ENCODE data around the gene PPP2R5C.

Gene PPP2R5C

GRCh38 chr14:101889898-101890297 lies 128.4 kb downstream of the PPP2R5C start:
- Histone ChIP-seq H3K4me3 (ENCODE audit: extremely low read depth, insufficient read depth, low read length, poor library complexity, severe bottlenecking) (no peak overlapping the region), H3K36me3 (ENCODE audit: control insufficient read depth, insufficient read depth, low read length) (peaks cover 86% of the 10 kb centered on the region), H3K9me3 (ENCODE audit: control insufficient read depth, low read length) (no peaks in the 10 kb centered on the region), H3K27ac (ENCODE audit: low read depth, low read length, severe bottlenecking) (no peak overlapping the region), H3K4me1 (ENCODE audit: control insufficient read depth, insufficient read depth, low read length, poor library complexity, severe bottlenecking) (no peaks in the 10 kb centered on the region)
- 85 to 88% methylated on average over 7 of the region's 7 CpGs for WGBS, 2 experiments (ENCODE audit: insufficient coverage in 2 of 2)

GRCh38 chr14:101891471-101891870 lies 130.0 kb downstream of the PPP2R5C start:
- Histone ChIP-seq H3K36me3 (ENCODE audit: control insufficient read depth, insufficient read depth, low read length) (peaks cover 85% of the 10 kb centered on the region), H3K27ac (ENCODE audit: low read depth, low read length, severe bottlenecking) (no peak overlapping the region), H3K4me1 (ENCODE audit: control insufficient read depth, insufficient read depth, low read length, poor library complexity, severe bottlenecking) (no peaks in the 10 kb centered on the region), H3K9me3 (ENCODE audit: control insufficient read depth, low read length) (no peaks in the 10 kb centered on the region), H3K4me3 (ENCODE audit: extremely low read depth, insufficient read depth, low read length, poor library complexity, severe bottlenecking) (no peak overlapping the region)
- 90 to 93% methylated on average over 17 to 20 of the region's 20 CpGs for WGBS, 2 experiments (ENCODE audit: insufficient coverage in 2 of 2)

- H3K27ac ChIP-seq (ENCODE audit: low read depth, low read length, severe bottlenecking), result no peak overlapping the region
- 85 to 93% methylated on average over 2 to 3 of the region's 3 CpGs for WGBS, 2 experiments (ENCODE audit: insufficient coverage in 2 of 2)
- no peaks in the 10 kb centered on the region for H3K9me3 ChIP-seq (ENCODE audit: control insufficient read depth, low read length)
- H3K36me3 ChIP-seq (ENCODE audit: control insufficient read depth, insufficient read depth, low read length), result peaks cover 88% of the 10 kb centered on the region
- no peaks in the 10 kb centered on the region for H3K4me1 ChIP-seq (ENCODE audit: control insufficient read depth, insufficient read depth, low read length, poor library complexity, severe bottlenecking)
- H3K4me3 ChIP-seq (ENCODE audit: extremely low read depth, insufficient read depth, low read length, poor library complexity, severe bottlenecking), result no peak overlapping the region
These were observed 132.2 kb downstream of the PPP2R5C start for GRCh38 chr14:101893759-101894158.

DNA sequence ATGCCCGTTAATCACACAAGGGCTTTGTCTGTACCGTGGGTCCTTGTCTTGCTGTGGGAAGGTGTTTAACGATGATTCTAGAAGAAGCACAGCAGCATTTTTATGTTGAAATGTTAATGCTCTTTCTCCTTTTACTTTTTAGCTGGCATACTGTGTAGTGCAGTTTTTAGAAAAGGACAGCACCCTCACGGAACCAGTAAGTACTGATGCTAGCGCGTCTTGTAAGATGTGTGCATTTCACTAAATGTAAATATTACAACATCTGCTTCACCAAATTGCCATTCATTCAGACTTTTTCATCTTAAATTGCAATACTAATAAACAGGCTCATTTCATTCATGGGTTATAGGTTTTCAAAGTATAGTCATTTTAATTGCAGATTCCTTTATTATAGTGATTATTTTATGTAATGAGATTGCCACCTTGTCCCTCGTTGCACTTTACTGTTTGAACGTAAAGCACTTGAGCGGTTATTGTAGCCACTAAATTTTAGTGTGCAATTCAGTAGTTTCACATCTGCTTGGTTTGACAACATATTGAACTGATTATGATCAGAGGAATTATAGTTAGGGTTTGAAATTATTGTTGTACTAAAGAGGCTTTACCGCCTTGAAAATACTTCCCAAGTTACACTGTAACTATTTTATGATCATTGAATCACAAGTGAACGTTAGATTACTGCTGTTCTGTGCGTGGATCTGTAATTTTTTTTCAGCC lies 133.0 kb downstream of the PPP2R5C start:
- WGBS, 2 experiments (ENCODE audit: insufficient coverage in 2 of 2), result 96 to 97% methylated on average over 4 to 5 of the region's 12 CpGs
- no peaks in the 10 kb centered on the region for H3K9me3 ChIP-seq (ENCODE audit: control insufficient read depth, low read length)
- H3K36me3 ChIP-seq (ENCODE audit: control insufficient read depth, insufficient read depth, low read length), result peaks cover 86% of the 10 kb centered on the region

DNA sequence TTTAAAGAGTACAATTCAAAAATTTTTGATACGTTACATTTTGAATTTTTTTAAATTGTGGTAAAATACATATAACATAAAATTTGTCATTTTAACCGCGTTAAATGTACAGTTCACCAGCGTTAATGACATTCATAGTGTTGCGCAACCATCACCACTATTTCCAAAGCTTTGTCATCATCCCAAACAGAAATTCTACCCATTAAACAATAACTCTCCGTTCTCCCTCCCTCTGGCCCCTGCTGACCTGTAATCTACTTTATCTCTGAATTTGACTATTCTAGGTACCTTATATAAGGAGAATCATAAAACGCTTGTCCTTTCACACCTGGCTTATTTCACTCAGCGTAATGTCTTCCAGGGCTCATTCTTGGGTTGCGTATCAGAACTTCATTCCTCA lies 133.7 kb downstream of the PPP2R5C start:
- Histone ChIP-seq H3K36me3 (ENCODE audit: control insufficient read depth, insufficient read depth, low read length) (peaks cover 86% of the 10 kb centered on the region), H3K27ac (ENCODE audit: low read depth, low read length, severe bottlenecking) (no peak overlapping the region), H3K9me3 (ENCODE audit: control insufficient read depth, low read length) (no peaks in the 10 kb centered on the region), H3K4me3 (ENCODE audit: extremely low read depth, insufficient read depth, low read length, poor library complexity, severe bottlenecking) (no peak overlapping the region), H3K4me1 (ENCODE audit: control insufficient read depth, insufficient read depth, low read length, poor library complexity, severe bottlenecking) (no peaks in the 10 kb centered on the region)
- WGBS, 2 experiments (ENCODE audit: insufficient coverage in 2 of 2), result 73 to 79% methylated on average over 3 to 7 of the region's 9 CpGs

More for the DNA sequence above, 133.0 kb downstream of the PPP2R5C start:
- Histone ChIP-seq H3K27ac (ENCODE audit: low read depth, low read length, severe bottlenecking) (no peak overlapping the region), H3K4me3 (ENCODE audit: extremely low read depth, insufficient read depth, low read length, poor library complexity, severe bottlenecking) (no peak overlapping the region), H3K4me1 (ENCODE audit: control insufficient read depth, insufficient read depth, low read length, poor library complexity, severe bottlenecking) (no peaks in the 10 kb centered on the region)

DNA sequence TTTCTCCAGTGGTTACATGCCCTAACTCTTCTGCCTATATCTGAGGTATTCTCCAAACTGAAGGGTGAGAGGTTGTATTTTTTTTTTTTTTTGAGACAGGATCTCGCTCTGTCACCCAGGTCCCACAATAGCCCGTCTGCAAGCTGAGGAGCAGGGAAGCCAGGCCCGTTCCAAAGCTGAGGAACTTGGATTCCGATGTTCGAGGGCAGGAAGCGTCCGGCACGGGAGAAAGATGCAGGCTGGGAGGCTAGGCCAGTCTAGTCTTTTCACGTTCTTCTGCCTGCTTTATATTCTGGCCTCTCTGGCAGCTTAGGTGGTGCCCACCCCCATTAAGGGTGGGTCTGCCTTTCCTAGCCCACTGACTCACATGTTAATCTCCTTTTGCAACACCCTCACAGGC lies 135.8 kb downstream of the PPP2R5C start:
- Histone ChIP-seq H3K4me1 (ENCODE audit: control insufficient read depth, insufficient read depth, low read length, poor library complexity, severe bottlenecking) (no peaks in the 10 kb centered on the region), H3K36me3 (ENCODE audit: control insufficient read depth, insufficient read depth, low read length) (peaks cover 95% of the 10 kb centered on the region), H3K4me3 (ENCODE audit: extremely low read depth, insufficient read depth, low read length, poor library complexity, severe bottlenecking) (no peak overlapping the region), H3K9me3 (ENCODE audit: control insufficient read depth, low read length) (no peaks in the 10 kb centered on the region), H3K27ac (ENCODE audit: low read depth, low read length, severe bottlenecking) (no peak overlapping the region)
- 80 to 86% methylated on average over 5 to 9 of the region's 9 CpGs for WGBS, 2 experiments (ENCODE audit: insufficient coverage in 2 of 2)

DNA sequence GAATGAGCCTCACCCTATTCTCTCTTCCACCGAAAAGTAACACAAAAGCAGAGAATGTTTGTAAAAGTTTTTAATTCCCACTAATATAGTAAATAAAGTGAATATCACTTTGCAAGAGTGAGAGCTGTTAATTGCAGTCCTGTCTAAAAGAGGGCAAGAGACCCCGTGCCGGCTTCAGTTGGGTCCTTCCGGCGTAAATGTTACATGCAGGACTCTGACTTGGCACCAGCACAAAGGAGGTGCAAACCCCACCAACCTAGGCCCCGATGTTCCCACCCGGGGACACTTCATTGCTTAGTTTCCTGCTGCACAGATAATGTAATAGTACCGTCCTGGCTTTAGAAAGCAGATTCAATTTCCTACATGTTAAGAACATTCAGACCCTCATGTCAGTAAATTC lies 136.9 kb downstream of the PPP2R5C start:
- 95 to 96% methylated on average over 7 of the region's 8 CpGs for WGBS, 2 experiments (ENCODE audit: insufficient coverage in 2 of 2)
- Histone ChIP-seq H3K4me1 (ENCODE audit: control insufficient read depth, insufficient read depth, low read length, poor library complexity, severe bottlenecking) (no peaks in the 10 kb centered on the region), H3K27ac (ENCODE audit: low read depth, low read length, severe bottlenecking) (no peak overlapping the region), H3K4me3 (ENCODE audit: extremely low read depth, insufficient read depth, low read length, poor library complexity, severe bottlenecking) (no peak overlapping the region), H3K9me3 (ENCODE audit: control insufficient read depth, low read length) (no peaks in the 10 kb centered on the region), H3K36me3 (ENCODE audit: control insufficient read depth, insufficient read depth, low read length) (peaks cover 96% of the 10 kb centered on the region)

- Histone ChIP-seq H3K9me3 (ENCODE audit: control insufficient read depth, low read length) (no peaks in the 10 kb centered on the region), H3K4me3 (ENCODE audit: extremely low read depth, insufficient read depth, low read length, poor library complexity, severe bottlenecking) (no peak overlapping the region), H3K36me3 (ENCODE audit: control insufficient read depth, insufficient read depth, low read length) (peaks cover 95% of the 10 kb centered on the region), H3K27ac (ENCODE audit: low read depth, low read length, severe bottlenecking) (no peak overlapping the region), H3K4me1 (ENCODE audit: control insufficient read depth, insufficient read depth, low read length, poor library complexity, severe bottlenecking) (no peaks in the 10 kb centered on the region)
- 97 to 100% methylated on average over 8 of the region's 11 CpGs for WGBS, 2 experiments (ENCODE audit: insufficient coverage in 2 of 2)
These were observed 137.8 kb downstream of the PPP2R5C start for GRCh38 chr14:101899263-101899662.

- WGBS, 2 experiments (ENCODE audit: insufficient coverage in 2 of 2), result 88 to 90% methylated on average over 8 to 10 of the region's 10 CpGs
- Histone ChIP-seq H3K4me3 (ENCODE audit: extremely low read depth, insufficient read depth, low read length, poor library complexity, severe bottlenecking) (no peak overlapping the region), H3K27ac (ENCODE audit: low read depth, low read length, severe bottlenecking) (no peak overlapping the region), H3K4me1 (ENCODE audit: control insufficient read depth, insufficient read depth, low read length, poor library complexity, severe bottlenecking) (no peaks in the 10 kb centered on the region), H3K36me3 (ENCODE audit: control insufficient read depth, insufficient read depth, low read length) (peaks cover 93% of the 10 kb centered on the region), H3K9me3 (ENCODE audit: control insufficient read depth, low read length) (no peaks in the 10 kb centered on the region)
These were observed 138.7 kb downstream of the PPP2R5C start for GRCh38 chr14:101900253-101900652.

DNA sequence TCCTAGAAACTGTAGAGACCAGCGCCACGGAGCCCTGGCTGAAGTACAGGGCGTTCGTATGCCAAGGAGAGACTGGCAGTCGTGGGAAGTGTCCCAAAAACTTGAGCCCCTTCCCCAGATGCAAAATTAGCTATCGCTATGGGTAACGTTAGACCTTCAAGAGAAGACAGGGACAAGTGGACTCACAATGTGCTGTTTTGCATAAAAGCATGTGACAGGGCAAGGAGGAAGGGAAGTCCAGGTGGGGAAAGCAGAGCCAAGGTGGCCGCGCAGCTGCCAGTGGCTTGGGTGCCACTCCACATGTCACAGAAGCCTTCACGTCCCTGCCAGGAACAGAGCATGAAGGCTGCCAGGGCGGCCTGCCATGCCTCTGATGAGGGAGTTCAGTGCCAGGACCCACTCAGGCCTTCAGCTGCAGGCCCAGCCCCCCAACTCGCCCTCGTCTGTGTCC lies 141.6 kb downstream of the PPP2R5C start:
- Histone ChIP-seq H3K9me3 (ENCODE audit: control insufficient read depth, low read length) (no peaks in the 10 kb centered on the region), H3K4me3 (ENCODE audit: extremely low read depth, insufficient read depth, low read length, poor library complexity, severe bottlenecking) (no peak overlapping the region), H3K27ac (ENCODE audit: low read depth, low read length, severe bottlenecking) (no peak overlapping the region), H3K36me3 (ENCODE audit: control insufficient read depth, insufficient read depth, low read length) (peaks cover 95% of the 10 kb centered on the region), H3K4me1 (ENCODE audit: control insufficient read depth, insufficient read depth, low read length, poor library complexity, severe bottlenecking) (no peaks in the 10 kb centered on the region)
- WGBS, 2 experiments (ENCODE audit: insufficient coverage in 2 of 2), result 95% methylated on average over 10 to 12 of the region's 13 CpGs

- no peak overlapping the region for H3K27ac ChIP-seq (ENCODE audit: low read depth, low read length, severe bottlenecking)
- peaks cover 88% of the 10 kb centered on the region for H3K36me3 ChIP-seq (ENCODE audit: control insufficient read depth, insufficient read depth, low read length)
- 96 to 98% methylated on average over 7 of the region's 9 CpGs for WGBS, 2 experiments (ENCODE audit: insufficient coverage in 2 of 2)
These were observed 144.1 kb downstream of the PPP2R5C start for GRCh38 chr14:101905614-101906013.

More at GRCh38 chr14:101905614-101906013, 144.1 kb downstream of the PPP2R5C start:
- H3K4me3 ChIP-seq (ENCODE audit: extremely low read depth, insufficient read depth, low read length, poor library complexity, severe bottlenecking), result no peak overlapping the region
- H3K4me1 ChIP-seq (ENCODE audit: control insufficient read depth, insufficient read depth, low read length, poor library complexity, severe bottlenecking), result no peaks in the 10 kb centered on the region
- H3K9me3 ChIP-seq (ENCODE audit: control insufficient read depth, low read length), result no peaks in the 10 kb centered on the region
